ENCODE measurements around the gene TEP1. TPM values are rescaled to one million over a fixed set of nuclear protein-coding genes. Genes with fewer than 3 reads are reported as not detected.
A peak's percentile ranks its signal among the peaks of the same experiment; 100 is the strongest.

TEP1 gene
- total RNA-seq, 1 donor, result 33.3 TPM

DNA sequence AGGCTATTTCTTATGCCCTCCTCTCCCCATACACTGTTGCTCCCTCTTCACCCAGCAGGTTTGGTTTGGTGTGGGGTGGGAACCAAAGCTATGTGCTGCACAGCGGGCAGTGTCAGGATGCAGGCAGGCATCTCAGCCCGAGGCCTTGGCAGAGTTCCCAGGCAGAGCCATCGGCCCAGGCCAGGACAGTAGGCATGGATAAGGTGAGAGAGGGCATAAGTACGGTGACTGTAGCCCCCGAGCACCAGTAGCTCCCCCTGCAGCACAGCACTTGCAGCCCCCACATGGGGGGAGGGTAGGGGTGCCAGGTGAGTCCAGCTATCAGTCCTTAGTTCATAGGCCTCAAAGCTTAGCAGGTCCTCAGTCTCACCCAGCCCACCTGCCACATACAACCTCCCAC is 15.5 kb upstream of the TEP1 start:
- no peaks in the 10 kb centered on the region for H4K20me1 ChIP-seq (ENCODE audit: insufficient read depth, low read length)

DNA sequence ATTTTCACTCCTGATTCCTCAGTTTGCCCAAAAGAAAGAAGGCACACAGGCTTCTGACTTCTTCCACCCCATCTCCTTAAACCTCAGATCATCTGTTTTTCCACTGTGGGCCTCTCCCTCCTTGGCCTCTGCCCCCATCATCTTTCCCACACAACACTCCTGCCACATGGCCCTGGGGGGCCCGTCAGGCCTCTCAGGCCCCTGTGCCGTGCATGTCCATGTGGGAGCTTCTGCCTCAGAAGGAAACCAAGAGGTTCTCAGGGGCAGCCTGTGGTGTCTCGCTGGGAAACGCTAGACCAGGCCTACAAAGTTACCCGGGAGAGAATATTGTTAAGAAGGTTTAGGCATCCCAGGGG is 14.7 kb upstream of the TEP1 start:
- H4K20me1 ChIP-seq (ENCODE audit: insufficient read depth, low read length), result no peaks in the 10 kb centered on the region
- no peaks in the 10 kb centered on the region for H3K36me3 ChIP-seq (ENCODE audit: insufficient read depth, low read length)
- no peak overlapping the region for H3K27ac ChIP-seq (ENCODE audit: low read depth, low read length)

More for the DNA sequence above, 15.5 kb upstream of the TEP1 start:
- H3K27ac ChIP-seq (ENCODE audit: low read depth, low read length), result no peak overlapping the region
- TF ChIP-seq, protein P1, sequence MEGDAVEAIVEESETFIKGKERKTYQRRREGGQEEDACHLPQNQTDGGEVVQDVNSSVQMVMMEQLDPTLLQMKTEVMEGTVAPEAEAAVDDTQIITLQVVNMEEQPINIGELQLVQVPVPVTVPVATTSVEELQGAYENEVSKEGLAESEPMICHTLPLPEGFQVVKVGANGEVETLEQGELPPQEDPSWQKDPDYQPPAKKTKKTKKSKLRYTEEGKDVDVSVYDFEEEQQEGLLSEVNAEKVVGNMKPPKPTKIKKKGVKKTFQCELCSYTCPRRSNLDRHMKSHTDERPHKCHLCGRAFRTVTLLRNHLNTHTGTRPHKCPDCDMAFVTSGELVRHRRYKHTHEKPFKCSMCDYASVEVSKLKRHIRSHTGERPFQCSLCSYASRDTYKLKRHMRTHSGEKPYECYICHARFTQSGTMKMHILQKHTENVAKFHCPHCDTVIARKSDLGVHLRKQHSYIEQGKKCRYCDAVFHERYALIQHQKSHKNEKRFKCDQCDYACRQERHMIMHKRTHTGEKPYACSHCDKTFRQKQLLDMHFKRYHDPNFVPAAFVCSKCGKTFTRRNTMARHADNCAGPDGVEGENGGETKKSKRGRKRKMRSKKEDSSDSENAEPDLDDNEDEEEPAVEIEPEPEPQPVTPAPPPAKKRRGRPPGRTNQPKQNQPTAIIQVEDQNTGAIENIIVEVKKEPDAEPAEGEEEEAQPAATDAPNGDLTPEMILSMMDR (IDR thresholded peaks at IDR 0.05; ENCODE audit: extremely low read depth, low read depth, low read length), result no peak
- no peak overlapping the region for H2AFZ ChIP-seq (ENCODE audit: low read length)
- H3K9me3 ChIP-seq (ENCODE audit: low read depth, low read length), result no peaks in the 10 kb centered on the region
- H3K4me3 ChIP-seq (ENCODE audit: insufficient read depth, low read length), result no peak overlapping the region
- DNase-seq (ENCODE audit: insufficient read length, low spot score, missing footprints), result no peak
- no peaks in the 10 kb centered on the region for H3K27me3 ChIP-seq (ENCODE audit: insufficient read depth, low read length)
- peaks cover 4% of the 10 kb centered on the region for H3K4me1 ChIP-seq (ENCODE audit: insufficient read depth, low read length)
- no peaks in the 10 kb centered on the region for H3K79me2 ChIP-seq (ENCODE audit: insufficient read depth, low read length)
- no peak overlapping the region for H3K4me2 ChIP-seq (ENCODE audit: insufficient read depth, low read length)
- no peaks in the 10 kb centered on the region for H3K36me3 ChIP-seq (ENCODE audit: insufficient read depth, low read length)

DNA sequence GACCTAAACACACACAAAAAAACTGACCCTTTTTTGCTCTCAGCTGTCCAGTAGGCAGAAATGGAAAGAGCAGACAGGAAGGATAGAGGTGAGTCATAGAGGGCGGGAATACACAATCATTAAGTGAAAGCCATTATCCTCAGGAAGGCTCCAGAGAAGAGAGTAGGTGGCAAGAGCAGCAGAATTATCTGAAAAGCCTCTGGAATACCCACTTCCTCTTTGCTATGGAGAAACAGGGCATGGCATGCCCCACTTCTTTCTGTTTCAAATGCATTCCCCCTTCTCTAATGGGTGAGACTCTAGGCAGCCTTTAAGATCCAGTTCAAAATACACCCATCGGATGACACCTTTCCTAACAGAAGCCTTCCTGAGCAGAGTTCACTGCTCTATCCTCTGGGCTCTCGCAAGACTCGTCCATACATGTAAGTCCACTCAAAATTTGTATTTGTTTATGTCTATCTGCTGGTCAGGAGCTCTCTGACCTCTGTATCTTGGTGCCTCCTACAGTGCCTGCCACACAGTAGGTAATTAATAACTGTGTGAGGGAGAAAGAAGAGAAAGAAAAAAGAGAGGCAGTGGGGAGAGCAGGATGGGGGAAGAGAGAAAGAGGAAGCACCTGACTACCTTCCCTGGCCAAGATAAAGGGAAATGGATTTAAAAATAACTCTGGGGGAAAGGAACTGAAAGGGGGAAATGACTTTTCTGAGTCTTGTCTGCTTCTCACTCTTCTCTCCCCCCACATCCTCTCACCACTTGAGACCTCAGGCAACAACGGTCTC is 14.1 kb upstream of the TEP1 start:
- no peak overlapping the region for H3K4me3 ChIP-seq (ENCODE audit: insufficient read depth, low read length)
- H3K36me3 ChIP-seq (ENCODE audit: insufficient read depth, low read length), result no peaks in the 10 kb centered on the region
- TF ChIP-seq, protein P1 (IDR thresholded peaks at IDR 0.05; ENCODE audit: extremely low read depth, low read depth, low read length), result no peak
- DNase-seq (ENCODE audit: insufficient read length, low spot score, missing footprints), result peak; percentile 92
- H3K27me3 ChIP-seq (ENCODE audit: insufficient read depth, low read length), result no peaks in the 10 kb centered on the region
- H2AFZ ChIP-seq (ENCODE audit: low read length), result peak overlapping the region; percentile 87
- no peaks in the 10 kb centered on the region for H3K79me2 ChIP-seq (ENCODE audit: insufficient read depth, low read length)
- H3K9me3 ChIP-seq (ENCODE audit: low read depth, low read length), result no peaks in the 10 kb centered on the region
- no peak overlapping the region for H3K27ac ChIP-seq (ENCODE audit: low read depth, low read length)
- no peaks in the 10 kb centered on the region for H4K20me1 ChIP-seq (ENCODE audit: insufficient read depth, low read length)
- H3K4me2 ChIP-seq (ENCODE audit: insufficient read depth, low read length), result peak overlapping the region; percentile 51
- H3K4me1 ChIP-seq (ENCODE audit: insufficient read depth, low read length), result peaks cover 4% of the 10 kb centered on the region

More for the DNA sequence above, 14.7 kb upstream of the TEP1 start:
- H3K4me3 ChIP-seq (ENCODE audit: insufficient read depth, low read length), result no peak overlapping the region
- H2AFZ ChIP-seq (ENCODE audit: low read length), result peak overlapping the region; percentile 87
- TF ChIP-seq, protein P1 (IDR thresholded peaks at IDR 0.05; ENCODE audit: extremely low read depth, low read depth, low read length), result no peak
- no peaks in the 10 kb centered on the region for H3K27me3 ChIP-seq (ENCODE audit: insufficient read depth, low read length)
- no peaks in the 10 kb centered on the region for H3K79me2 ChIP-seq (ENCODE audit: insufficient read depth, low read length)
- H3K4me2 ChIP-seq (ENCODE audit: insufficient read depth, low read length), result no peak overlapping the region
- H3K4me1 ChIP-seq (ENCODE audit: insufficient read depth, low read length), result peaks cover 4% of the 10 kb centered on the region
- no peak for DNase-seq (ENCODE audit: insufficient read length, low spot score, missing footprints)
- H3K9me3 ChIP-seq (ENCODE audit: low read depth, low read length), result no peaks in the 10 kb centered on the region

DNA sequence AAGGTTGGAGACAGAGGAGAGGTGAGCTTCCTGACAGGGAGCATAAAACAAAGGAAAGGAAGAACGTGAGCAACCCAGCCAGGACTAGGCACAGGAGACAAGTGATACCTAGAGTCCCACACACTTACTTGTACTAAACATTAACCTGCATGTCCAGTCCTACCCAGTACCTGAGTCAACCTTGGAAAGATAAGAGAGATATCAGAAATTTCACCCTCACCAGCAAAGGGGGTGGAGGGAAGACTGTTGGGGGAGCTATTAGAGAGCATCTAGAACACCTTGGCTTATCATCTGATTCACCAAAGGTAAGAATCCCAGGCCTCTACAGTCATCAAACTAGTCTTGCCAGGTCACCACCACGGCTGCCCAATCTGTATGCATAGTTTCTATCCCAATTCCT is 11.6 kb upstream of the TEP1 start:
- Histone ChIP-seq H3K27me3 (ENCODE audit: insufficient read depth, low read length) (no peaks in the 10 kb centered on the region), H3K27ac (ENCODE audit: low read depth, low read length) (no peak overlapping the region), H3K36me3 (ENCODE audit: insufficient read depth, low read length) (no peaks in the 10 kb centered on the region), H4K20me1 (ENCODE audit: insufficient read depth, low read length) (no peaks in the 10 kb centered on the region), H3K4me3 (ENCODE audit: insufficient read depth, low read length) (no peak overlapping the region), H2AFZ (ENCODE audit: low read length) (no peak overlapping the region), H3K9me3 (ENCODE audit: low read depth, low read length) (no peaks in the 10 kb centered on the region), H3K79me2 (ENCODE audit: insufficient read depth, low read length) (no peaks in the 10 kb centered on the region), H3K4me2 (ENCODE audit: insufficient read depth, low read length) (no peak overlapping the region), H3K4me1 (ENCODE audit: insufficient read depth, low read length) (peaks cover 4% of the 10 kb centered on the region)
- DNase-seq (ENCODE audit: insufficient read length, low spot score, missing footprints), result no peak
- TF ChIP-seq, protein P1 (IDR thresholded peaks at IDR 0.05; ENCODE audit: extremely low read depth, low read depth, low read length), result no peak

All from osteoblast (primary cell).